ENCODE measurements around the gene KPNB1. TPM values are rescaled to one million over a fixed set of nuclear protein-coding genes. Genes with fewer than 3 reads are reported as not detected.

KPNB1 gene
- total and polyA plus RNA-seq, 10 of the 15 experiments (the other 5 are each of a cell fraction or from before 2014, with no cell fraction given): 67.8 to 525 (median 246) TPM

DNA sequence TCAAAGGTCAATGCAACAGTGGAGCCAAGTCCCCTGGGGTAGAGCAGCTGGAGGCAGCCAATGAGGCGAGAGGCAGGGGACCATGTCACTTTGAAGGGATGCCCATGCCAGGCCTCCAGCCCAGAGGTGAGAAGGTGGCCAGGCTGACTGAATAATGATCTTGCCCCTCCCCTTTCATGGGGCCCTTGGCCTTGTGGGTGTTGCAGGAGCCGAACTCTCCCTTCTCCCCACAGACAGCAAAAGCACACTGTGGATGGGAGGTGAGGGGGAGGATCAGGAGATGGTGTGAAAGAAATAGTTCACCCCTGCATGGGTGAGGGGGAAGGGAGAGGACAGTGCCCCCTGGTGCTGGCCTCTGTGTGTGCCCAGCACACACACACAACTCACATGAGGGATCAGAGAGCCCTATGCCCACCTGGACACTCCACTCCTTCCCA lies 67.6 kb downstream of the KPNB1 start (continued):
- TF ChIP-seq, protein P1, sequence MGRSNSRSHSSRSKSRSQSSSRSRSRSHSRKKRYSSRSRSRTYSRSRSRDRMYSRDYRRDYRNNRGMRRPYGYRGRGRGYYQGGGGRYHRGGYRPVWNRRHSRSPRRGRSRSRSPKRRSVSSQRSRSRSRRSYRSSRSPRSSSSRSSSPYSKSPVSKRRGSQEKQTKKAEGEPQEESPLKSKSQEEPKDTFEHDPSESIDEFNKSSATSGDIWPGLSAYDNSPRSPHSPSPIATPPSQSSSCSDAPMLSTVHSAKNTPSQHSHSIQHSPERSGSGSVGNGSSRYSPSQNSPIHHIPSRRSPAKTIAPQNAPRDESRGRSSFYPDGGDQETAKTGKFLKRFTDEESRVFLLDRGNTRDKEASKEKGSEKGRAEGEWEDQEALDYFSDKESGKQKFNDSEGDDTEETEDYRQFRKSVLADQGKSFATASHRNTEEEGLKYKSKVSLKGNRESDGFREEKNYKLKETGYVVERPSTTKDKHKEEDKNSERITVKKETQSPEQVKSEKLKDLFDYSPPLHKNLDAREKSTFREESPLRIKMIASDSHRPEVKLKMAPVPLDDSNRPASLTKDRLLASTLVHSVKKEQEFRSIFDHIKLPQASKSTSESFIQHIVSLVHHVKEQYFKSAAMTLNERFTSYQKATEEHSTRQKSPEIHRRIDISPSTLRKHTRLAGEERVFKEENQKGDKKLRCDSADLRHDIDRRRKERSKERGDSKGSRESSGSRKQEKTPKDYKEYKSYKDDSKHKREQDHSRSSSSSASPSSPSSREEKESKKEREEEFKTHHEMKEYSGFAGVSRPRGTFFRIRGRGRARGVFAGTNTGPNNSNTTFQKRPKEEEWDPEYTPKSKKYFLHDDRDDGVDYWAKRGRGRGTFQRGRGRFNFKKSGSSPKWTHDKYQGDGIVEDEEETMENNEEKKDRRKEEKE (IDR thresholded peaks at IDR 0.05): no peak
- TF ChIP-seq CHD1 (IDR thresholded peaks at IDR 0.05; ENCODE audit: low read depth, low read length): no peak
- TF ChIP-seq, protein P2, sequence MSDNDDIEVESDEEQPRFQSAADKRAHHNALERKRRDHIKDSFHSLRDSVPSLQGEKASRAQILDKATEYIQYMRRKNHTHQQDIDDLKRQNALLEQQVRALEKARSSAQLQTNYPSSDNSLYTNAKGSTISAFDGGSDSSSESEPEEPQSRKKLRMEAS (IDR thresholded peaks at IDR 0.05; ENCODE audit: low read depth, low read length): no peak
- no peak for TF ChIP-seq CBFB (IDR thresholded peaks at IDR 0.05; ENCODE audit: low read depth)
- TF ChIP-seq POLR2AphosphoS2 (IDR thresholded peaks at IDR 0.05; ENCODE audit: low read depth, low read length): no peak
- no peak for TF ChIP-seq KAT2A (conservative IDR thresholded peaks at IDR 0.05; ENCODE audit: control insufficient read depth, low read depth, low read length)
- no peak for TF ChIP-seq NFYA (IDR thresholded peaks at IDR 0.05; ENCODE audit: borderline replicate concordance, low read depth, low read length)
- TF ChIP-seq SREBF2 (IDR thresholded peaks at IDR 0.05; ENCODE audit: low read length): no peak
- 0 out of 2 replicates have a peak, but pooled peaks have one; percentile 35 for TF ChIP-seq MTA2 (IDR thresholded peaks at IDR 0.05; ENCODE audit: low read depth)
- no peak for TF ChIP-seq ZZZ3 (IDR thresholded peaks at IDR 0.05; ENCODE audit: control insufficient read depth, insufficient read length, low read depth)
- TF ChIP-seq ETV6 (conservative IDR thresholded peaks at IDR 0.05 in 1 of 2, IDR thresholded peaks at IDR 0.05 in 1 of 2; ENCODE audit: borderline replicate concordance in 1 of 2, low read depth in 1 of 2): no peak
- no peak for TF ChIP-seq TCF3 (IDR thresholded peaks at IDR 0.05; ENCODE audit: borderline replicate concordance, insufficient read depth, low read depth, low read length)
- TF ChIP-seq, protein P3, sequence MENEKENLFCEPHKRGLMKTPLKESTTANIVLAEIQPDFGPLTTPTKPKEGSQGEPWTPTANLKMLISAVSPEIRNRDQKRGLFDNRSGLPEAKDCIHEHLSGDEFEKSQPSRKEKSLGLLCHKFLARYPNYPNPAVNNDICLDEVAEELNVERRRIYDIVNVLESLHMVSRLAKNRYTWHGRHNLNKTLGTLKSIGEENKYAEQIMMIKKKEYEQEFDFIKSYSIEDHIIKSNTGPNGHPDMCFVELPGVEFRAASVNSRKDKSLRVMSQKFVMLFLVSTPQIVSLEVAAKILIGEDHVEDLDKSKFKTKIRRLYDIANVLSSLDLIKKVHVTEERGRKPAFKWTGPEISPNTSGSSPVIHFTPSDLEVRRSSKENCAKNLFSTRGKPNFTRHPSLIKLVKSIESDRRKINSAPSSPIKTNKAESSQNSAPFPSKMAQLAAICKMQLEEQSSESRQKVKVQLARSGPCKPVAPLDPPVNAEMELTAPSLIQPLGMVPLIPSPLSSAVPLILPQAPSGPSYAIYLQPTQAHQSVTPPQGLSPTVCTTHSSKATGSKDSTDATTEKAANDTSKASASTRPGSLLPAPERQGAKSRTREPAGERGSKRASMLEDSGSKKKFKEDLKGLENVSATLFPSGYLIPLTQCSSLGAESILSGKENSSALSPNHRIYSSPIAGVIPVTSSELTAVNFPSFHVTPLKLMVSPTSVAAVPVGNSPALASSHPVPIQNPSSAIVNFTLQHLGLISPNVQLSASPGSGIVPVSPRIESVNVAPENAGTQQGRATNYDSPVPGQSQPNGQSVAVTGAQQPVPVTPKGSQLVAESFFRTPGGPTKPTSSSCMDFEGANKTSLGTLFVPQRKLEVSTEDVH (IDR thresholded peaks at IDR 0.05; ENCODE audit: low read depth, partially characterized antibody): no peak
- TF ChIP-seq, protein P4, sequence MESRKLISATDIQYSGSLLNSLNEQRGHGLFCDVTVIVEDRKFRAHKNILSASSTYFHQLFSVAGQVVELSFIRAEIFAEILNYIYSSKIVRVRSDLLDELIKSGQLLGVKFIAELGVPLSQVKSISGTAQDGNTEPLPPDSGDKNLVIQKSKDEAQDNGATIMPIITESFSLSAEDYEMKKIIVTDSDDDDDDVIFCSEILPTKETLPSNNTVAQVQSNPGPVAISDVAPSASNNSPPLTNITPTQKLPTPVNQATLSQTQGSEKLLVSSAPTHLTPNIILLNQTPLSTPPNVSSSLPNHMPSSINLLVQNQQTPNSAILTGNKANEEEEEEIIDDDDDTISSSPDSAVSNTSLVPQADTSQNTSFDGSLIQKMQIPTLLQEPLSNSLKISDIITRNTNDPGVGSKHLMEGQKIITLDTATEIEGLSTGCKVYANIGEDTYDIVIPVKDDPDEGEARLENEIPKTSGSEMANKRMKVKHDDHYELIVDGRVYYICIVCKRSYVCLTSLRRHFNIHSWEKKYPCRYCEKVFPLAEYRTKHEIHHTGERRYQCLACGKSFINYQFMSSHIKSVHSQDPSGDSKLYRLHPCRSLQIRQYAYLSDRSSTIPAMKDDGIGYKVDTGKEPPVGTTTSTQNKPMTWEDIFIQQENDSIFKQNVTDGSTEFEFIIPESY (IDR thresholded peaks at IDR 0.05): no peak
- no peak for TF ChIP-seq TBL1XR1 (IDR thresholded peaks at IDR 0.05; ENCODE audit: low read depth, low read length)
- no peak for TF ChIP-seq CREM (IDR thresholded peaks at IDR 0.05; ENCODE audit: low read depth)
- TF ChIP-seq, protein P5, sequence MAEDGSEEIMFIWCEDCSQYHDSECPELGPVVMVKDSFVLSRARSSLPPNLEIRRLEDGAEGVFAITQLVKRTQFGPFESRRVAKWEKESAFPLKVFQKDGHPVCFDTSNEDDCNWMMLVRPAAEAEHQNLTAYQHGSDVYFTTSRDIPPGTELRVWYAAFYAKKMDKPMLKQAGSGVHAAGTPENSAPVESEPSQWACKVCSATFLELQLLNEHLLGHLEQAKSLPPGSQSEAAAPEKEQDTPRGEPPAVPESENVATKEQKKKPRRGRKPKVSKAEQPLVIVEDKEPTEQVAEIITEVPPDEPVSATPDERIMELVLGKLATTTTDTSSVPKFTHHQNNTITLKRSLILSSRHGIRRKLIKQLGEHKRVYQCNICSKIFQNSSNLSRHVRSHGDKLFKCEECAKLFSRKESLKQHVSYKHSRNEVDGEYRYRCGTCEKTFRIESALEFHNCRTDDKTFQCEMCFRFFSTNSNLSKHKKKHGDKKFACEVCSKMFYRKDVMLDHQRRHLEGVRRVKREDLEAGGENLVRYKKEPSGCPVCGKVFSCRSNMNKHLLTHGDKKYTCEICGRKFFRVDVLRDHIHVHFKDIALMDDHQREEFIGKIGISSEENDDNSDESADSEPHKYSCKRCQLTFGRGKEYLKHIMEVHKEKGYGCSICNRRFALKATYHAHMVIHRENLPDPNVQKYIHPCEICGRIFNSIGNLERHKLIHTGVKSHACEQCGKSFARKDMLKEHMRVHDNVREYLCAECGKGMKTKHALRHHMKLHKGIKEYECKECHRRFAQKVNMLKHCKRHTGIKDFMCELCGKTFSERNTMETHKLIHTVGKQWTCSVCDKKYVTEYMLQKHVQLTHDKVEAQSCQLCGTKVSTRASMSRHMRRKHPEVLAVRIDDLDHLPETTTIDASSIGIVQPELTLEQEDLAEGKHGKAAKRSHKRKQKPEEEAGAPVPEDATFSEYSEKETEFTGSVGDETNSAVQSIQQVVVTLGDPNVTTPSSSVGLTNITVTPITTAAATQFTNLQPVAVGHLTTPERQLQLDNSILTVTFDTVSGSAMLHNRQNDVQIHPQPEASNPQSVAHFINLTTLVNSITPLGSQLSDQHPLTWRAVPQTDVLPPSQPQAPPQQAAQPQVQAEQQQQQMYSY (CRISPR knock-in tag; IDR thresholded peaks at IDR 0.05): no peak

Data from GM12878 (cell line).